Activated CD8-positive, alpha-beta memory T cell treated with anti-CD3 and anti-CD28 coated beads for 1 hour (primary cell): ENCODE data around the gene ADIG.

Source experiments
- DNase-seq, 2 donors: peaks; one replicate each; pipeline ENCODE4 v3.0.0-alpha.2; 2020; ENCODE audit warnings: low read depth in 1 of 2; ENCODE audit errors: extremely low read depth in 1 of 2

ADIG gene

DNA sequence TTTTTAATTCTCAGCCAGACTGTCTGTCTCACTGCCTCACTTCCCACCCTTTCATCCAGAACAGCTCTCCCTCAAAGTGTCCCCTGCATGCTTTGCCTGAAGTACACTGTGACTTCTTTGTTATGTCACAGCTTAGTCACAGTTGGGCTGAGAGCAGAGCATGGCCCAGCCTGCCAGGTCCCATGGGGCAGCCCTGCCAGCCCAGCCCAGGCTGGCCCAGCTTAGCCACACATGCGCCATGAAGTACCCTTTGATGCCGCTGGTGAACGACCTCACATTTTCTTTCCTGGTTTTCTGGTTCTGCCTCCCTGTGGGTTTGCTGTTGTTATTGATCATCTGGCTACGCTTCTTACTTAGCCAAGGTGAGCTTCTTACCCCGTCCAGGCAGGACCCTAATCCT lies at the start of gene ADIG:
Gene ADIG (plus strand): TSS at position 185 of the 400 bp plus-strand sequence. CDS start 54 bp downstream, at position 239.
- DNase-seq, result no peak

DNA sequence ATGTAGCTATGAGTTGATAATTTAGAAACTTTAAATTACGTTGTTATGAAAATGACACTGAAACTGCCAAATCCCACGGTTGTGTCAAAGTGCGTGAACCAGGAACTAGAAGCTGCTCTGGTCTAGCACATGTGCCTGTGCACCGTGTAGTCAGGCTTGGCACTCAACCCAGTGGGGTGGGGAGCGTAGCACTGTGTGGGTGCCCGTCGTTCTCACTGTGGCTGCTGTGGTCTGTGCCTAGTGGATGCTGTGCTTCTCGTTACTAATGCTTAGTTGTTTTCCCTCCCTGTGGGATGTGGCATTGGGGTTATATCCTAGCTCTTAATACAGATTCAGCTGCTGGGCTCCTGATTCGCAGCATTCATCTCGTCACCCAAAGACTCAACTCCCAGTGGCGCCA lies 46.2 kb upstream of the ADIG start:
- DNase-seq, result no peak

DNA sequence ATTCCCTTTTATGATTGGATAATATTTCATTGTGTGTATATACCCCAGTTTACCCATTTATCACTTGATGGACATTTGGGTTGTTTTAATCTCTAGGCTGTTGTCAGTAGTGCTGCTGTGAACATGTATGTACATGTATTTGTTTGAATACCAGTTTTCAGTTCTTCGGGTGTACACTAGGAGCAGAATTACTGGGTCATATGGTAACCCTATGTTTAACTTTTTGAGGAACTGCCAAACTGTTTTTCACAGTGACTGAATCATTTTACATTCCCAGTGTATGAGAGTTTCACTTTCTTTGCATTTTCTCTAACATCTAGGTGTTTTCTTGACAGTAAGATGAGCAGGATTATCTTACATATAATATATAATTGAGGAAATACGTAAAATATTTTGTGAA lies 44.7 kb upstream of the ADIG start:
- DNase-seq, result no peak

DNA sequence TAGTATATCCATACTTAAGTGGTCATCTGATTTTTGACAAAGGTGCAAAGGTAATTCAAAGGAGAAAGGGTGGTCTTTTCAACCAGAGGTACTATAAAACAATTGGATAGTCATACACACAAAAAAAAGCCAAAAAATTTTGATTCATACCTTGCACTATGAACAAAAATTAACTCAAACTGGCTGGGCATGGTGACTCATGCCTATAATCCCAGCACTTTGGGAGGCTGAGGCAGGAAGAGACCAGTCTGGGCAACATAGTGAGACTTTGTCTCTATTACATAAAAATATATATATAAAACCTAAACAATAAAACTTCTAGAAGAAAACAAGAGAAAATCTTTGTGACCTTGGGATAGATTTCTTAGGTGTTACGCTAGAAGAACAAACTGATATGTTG lies 43.8 kb upstream of the ADIG start:
- no peak for DNase-seq

DNA sequence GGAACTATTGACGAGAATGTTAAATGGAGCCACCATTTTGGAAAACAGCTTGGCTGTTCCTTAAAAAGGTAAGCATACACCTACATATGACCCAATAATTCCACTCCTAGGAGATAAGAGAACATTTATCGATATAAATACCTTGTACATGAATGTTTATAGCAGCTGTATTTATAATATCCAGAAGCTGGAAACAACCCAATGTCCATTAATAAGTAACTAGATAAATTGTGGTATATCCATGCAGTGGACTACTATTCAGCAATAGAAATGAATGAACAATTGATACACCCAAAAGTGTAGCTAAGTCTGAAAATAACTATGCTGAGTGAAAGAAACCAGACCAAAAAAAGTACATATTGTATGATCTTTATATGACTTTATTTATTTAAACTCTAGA lies 42.2 kb upstream of the ADIG start:
- DNase-seq, result no peak

DNA sequence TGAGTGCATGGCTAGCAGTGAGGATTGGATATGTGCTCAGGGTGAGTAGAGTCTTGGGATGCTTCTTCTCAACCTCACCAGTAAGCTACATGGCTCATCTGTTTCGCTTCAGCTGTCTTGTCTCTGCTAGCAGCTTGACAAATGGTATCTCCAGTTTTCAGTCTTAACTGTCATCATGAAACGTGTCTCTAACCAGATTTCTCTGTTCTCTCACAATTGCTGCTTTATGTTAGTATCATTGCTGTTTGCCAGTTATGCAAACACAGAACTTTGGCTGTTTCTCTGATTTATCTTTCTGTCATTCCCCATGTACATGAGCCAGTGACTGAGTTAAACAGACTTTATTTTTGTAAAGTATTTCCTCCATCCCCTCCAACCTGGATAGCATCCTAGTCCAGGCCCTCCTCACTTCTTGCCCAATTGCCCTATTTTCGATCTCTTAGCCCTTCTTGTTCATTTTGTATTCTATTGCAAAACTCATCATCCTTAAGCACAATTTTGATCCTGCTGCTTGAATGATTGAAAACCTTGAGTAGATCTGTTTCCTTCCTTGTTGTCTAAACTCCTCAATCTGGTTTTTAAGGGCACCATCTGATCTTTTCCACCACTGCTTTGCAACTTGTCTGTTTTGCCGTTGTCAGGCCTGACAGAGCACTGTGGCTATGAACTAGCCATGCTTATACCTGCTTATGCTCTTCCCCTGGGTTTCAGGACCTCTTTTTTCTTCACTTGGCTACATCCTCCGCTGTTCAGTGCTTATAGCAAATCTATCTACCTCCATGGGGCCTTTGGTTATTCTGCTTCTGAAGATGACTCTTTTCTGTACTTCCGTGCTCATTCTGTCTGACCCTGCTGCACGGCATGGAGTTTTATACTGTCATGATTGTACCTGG lies 37.7 kb upstream of the ADIG start:
- DNase-seq, result no peak

DNA sequence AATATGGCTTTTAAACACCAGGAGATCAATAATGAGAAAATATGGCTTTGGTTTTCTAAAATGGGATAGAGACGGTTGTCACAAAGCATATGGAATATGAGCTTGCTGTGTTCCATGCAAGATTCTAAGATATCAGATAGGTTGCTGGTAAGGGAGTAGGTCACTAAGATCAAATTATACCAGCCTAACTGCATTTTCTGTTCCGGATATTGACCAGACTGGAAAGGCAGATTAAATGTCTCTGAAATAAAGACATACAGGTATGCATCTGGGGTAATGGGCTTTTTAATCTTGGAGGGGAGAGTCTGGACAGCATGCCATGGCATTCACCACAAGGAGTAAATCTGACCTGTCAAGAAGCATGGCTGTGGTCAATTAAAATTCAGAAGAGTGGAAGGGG lies 35.2 kb upstream of the ADIG start:
- DNase-seq, result no peak

DNA sequence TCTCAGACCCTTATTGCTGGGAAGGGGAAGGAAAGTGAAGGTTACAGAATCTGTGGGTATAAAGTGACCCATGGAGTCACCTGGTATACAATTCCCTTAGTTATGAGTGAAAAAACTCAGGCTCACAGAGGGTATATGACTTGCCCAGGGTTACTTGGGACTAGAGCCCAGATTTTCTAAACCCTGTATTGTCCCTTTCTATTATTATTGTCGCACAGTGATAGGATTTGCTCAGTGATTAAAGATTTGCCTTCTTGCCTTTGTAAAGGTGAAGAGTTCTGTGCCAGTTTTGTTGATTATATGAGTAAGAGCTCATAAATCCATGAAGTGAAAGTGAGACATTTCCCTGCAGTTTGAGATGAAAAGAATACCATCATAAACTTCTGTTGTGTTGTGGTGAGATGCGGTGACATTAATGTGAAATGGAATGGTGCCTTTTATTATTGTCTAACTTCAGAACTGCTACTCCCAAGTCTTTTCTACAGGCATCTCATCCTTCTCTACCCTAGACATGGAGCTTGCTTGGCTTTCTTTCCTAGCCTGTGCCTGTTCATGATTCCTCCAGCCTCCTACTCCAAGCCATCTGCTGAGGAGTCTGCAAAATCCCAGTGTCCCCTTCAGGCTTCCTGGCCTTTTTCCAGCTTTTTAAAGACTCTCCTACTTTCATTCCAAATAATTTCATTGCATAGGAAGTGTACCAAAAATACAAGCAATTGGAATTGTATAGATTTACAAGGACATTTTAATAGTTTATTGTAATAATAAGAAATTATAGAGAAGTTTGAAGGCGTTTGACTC lies 33.5 kb upstream of the ADIG start:
- no peak for DNase-seq

DNA sequence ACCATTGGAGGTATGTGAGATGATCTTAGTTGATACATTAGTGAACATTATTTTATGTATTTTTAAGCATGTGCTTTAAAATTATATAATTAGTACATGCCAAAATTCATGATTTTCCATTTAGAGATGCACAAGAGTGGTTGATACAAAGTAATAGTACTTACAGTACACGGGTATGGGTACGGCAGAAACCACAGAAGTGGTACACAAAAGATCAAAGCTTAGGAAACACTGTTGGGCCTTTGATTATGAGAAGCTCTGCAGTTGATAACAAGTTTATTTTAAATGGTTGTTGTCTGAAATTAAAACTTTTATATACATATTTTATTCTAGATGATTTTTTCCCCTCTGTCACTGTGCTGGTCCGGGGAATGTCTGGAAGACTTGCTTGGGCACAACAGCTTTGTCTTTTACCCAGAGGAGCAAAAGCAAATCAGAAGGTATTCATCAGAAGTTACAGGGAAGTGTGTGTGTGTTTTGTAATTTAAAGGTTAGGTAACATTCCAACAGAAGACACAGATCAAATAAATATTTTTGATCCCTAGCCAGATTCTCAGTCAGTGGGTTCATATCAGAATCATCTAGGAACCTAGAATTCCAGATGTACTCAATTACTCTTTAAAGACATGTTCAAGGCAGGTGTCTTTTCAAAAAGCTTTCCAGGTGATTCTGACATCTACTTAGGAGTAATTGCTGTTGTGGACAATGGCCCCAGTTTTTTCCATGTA lies 32.5 kb upstream of the ADIG start:
- DNase-seq, result no peak

DNA sequence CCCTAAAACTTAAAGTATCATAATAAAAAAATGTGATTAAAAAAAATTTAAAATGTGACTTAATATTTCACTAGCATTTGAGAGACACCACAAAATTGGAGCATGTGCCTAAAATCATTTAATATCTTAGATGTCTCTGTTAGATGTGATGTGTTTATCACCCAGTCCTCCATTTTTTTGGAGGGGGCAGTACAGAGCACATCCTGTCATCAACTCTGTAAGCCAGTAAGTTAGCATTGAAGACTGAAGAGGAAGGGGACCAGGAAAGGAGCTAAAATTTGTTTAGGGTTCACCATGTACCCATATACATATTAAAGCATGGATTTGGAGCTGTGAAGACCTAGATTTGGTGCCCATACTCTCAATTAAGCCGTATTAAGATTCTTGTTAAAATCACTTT lies 30.7 kb upstream of the ADIG start:
- no peak for DNase-seq

DNA sequence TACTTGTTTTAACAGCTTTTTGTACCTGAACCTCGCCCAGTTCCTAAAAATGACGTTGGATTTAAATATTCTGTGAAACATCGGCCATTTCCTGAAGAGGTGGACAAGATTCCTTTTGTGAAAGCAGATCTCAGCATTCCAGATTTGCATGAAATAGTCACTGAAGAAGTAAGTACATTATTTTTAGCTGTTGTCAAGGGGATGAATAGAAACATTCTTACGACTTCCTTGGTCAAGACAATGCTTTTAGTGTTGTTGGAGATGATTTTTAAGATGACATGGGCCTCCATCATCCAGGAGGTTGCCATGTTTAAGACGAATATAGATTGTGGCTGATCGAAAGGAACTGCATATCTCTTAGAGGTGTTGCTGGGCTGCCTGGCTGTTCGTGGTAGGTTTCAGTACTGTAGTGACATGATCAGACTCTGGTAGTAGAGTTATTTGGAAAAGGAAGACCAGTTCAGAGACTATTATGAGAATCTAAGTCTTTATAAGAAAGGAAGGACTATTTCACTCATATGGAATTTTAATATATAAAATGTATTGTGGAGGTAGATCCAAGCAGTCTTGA lies 29.9 kb upstream of the ADIG start:
- no peak for DNase-seq

DNA sequence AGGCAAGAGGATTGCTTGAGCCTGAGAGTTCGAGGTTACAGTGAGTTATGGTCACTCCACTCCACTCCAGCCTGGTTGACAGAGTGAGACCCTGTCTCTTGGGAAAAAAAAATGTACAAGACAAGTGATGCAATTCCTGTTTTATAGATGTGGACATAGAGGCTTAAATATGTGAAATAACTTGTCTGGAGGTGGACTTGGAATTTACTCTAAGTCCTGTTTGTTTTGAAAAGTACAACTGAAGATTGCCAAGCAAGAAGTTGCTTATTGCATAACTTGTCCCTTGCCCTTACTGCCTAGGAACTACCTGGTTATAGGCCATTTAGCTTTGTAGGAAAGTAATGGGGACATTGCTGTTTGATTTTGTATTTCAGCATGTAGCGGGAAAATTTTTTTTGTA lies 26.0 kb upstream of the ADIG start:
- no peak for DNase-seq

DNA sequence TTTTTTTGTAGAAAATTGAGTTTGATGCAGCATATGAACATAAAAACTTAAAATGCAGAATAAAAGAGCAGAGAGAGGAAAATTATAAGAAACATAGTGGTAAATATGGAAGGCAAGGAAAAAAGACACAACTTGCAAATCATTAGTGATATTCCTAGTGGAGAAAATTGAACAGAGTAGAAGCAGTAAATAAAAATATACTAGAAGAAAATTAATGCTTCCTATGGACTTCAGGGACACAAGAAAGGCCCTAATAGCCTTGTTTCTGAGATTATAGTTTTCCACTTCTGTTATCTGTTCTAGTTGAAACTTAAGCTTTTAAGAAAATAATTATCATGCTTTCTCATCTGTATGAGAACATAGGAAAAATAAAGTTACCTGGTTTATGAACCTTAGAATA lies 25.6 kb upstream of the ADIG start:
- no peak for DNase-seq

DNA sequence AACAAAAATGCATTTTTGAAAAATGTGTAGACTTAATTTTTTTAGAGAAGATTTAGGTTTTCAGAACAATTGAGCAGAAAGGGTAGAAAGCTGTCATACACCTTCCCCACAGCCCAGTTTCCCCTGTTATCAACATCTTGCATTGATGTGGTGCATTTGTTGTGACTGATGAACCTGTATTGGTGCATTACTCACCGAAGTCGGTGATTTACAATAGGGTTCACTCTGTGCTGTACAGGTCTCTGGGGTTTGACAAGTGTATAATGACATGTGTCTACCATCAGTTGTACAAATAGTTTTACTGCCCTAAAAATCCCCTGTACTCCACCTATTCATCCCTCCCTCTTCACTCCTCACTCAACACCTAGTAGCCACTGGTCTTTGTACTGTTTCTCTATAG lies 23.8 kb upstream of the ADIG start:
- no peak for DNase-seq

DNA sequence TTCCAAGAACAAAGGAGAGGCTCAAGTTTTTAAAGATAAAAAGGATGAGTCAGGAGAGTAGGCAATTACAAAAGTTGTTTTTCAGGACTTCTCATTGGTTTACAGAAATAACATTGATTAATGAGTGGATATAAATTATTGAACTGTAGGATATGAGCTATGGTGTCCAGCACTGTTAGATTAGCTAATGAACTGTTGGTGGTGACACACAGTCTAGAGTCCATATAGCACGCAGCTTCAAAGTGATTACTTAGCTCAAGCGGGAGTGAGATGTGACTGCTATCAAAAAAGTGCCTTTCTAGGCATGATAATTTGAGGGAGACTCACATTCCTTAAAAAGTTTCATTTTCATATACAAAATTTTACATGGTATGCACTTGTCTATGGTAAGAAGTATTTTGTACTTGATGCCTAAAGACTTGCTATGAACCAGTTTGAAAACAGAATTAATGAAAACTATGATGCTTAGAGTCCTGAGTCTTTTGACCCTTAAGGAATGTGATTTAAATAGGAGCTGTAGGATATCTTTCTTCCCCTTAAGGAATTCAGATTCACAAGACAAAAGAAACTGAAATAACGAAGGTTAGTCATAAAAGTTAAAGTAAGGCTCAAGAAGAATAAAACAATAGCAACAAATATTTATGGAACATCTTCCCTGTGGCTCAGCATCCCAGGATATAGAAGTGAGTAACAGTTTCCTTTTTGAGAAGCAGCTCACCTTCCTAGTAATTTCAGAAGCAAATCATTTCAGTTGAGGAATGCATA lies 22.2 kb upstream of the ADIG start:
- DNase-seq, result no peak

DNA sequence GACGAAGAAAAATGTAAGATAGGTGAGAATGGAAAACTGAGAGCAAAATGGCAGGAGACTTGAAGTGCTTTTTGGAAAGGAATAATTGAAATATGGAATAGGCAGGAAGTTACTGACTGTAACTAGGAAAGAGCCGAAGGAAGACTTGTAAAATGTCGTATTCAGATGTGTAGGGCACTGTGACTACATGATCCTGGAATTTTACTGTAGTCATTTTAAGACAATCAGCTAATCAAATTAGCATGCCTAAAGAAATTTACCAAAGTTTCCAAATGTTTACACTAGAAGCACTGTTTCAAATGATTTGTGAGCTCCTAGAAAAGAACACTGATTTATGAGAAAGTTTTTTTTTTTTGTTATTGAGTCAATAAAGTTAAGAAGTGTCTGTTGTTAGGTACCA lies 21.2 kb upstream of the ADIG start:
- no peak for DNase-seq

DNA sequence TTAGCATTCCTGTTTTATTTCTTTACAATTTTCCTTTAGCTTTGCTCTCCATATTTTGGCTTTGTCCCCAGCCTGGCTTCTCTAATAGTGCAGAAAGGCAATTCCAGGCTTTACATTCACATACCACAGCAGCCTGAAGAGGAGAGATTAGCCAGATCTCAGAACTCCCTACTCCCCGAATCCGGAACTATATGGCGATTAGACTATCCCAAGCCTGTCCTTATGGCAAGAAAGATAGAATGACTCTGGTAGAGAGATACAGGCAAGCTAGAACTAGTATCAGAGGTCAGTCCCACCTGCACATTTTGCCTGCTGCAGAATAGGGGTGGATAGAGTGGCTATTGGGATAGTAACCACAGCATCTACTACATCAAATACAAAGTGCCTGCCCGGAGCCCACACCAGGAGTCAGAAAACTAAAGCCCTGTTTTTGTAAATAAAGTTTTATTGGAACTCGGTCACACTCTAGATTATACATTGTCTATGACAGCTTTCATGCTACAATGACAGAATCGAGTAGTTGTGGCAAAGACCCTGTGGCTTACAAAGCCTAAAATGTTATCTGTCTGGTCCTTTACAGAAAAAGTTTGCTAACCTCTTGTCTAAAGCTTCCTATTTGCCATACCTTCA lies 17.1 kb upstream of the ADIG start:
- no peak for DNase-seq

DNA sequence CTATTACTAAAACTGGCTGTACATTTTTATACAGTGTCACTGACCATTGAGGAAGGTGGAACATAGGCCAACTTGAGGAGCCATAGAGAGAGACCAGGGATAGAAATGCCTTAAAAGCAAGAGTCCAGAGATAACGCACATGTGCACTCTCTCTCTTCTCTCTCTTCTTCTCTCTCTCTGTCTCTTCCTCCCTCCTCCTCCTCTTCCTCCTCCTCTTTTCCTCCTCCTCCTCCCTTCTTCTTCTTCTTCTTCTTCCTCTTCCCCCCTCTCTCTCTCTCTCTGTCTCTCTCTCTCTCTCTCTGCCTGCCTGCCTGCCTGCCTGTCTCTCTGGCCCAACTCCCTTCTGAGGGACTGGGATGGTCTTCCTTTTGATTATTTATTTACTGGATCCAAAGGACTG lies 16.3 kb upstream of the ADIG start:
- no peak for DNase-seq

DNA sequence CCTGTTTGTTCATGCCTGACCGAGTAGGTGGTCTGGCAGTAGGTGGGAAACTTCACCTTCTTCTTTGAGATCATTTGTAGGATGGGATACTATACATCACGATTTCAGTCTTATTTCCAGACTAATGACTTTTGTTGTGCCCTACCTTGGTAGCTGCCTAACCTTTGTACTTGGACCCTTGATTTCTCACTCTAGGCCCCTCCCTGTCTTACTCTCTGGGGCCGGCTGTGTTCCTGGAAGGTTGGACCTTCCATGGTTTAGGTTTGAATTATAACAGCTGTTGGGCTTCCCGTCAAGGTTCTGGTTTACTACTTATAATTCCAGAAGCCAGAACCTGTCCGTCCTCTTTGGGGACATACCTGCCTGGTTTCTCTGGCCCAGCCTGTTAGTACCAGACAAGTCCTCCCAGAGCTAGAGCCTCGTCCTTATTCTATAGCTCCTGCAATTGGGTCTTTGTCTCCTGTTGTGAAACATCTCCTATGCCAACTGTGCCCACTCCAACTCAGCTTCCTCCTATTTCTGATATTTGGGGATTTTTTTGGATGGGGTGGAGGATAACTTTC lies 14.9 kb upstream of the ADIG start:
- DNase-seq, result no peak
